ENCODE results near the gene TMIE.

TMIE gene

GRCh38 chr3:46701181-46701939 lies at the start of gene TMIE:
TSS of gene TMIE (plus strand) at chr3:46701392. CDS start at chr3:46701488, 96 bp downstream.
- no peak for DNase-seq (ENCODE audit: low spot score)

GRCh38 chr3:46655271-46655670 lies 45.9 kb upstream of the TMIE start:
- no peak for DNase-seq (ENCODE audit: low spot score)

DNA sequence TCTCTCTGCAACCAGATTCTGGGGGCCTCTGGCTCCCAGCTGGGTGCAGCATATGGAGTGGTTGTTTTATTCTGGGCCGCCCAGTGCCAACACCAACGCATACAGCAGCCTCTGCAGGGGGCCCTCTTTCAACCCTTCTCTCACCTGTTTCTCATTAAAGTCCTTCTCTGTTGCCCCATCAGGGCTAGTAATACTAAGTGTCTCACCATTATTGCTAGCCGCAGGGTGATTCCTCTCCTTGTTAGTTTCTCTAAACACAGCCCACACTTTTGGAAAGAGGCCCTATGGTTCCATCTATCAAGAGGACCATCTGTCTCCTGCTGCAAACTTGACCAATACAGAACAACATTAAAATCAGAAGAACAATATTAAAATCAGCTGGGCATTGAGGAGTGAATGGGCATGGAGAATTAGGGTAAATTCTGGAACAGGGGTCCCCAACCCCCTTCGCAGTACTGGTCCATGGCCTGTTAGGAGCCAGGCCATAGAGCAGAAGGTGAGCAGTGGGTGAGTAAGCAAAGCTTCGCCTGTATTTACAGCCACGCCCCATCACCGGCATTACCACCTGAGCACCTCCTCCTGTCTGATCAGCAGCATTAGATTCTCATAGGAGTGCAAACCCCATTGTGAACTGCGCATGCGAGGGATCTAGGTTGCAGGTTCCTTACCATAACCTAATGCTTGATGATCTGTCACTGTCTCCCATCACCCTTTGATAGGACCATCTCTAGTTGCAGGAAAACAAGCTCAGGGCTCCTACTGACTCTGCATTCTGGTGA lies 44.2 kb upstream of the TMIE start:
- no peak for DNase-seq (ENCODE audit: low spot score)

- DNase-seq (ENCODE audit: low spot score): peak; percentile 20
These were observed 41.9 kb upstream of the TMIE start for GRCh38 chr3:46659285-46659684.

DNA sequence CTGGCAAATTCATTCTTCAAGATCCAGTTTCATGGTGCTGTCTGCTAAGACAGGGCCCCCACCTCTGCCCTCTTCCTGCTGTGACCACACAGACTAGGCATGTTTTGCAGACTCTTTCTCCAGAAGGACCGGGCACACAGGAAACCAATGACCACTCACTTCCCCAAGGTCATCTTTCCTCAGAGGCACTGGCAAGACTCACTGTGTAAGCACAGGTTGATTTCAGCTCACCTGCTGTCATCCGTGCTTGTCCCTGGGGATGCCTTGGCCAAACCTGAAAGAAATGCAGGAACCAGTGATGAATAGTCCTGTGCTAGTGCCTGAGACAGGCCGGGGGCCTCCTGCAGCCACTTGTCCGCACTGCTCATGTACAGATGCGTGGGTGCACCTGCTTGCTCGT lies 41.2 kb upstream of the TMIE start:
- peak; percentile 42 for DNase-seq (ENCODE audit: low spot score)

DNA sequence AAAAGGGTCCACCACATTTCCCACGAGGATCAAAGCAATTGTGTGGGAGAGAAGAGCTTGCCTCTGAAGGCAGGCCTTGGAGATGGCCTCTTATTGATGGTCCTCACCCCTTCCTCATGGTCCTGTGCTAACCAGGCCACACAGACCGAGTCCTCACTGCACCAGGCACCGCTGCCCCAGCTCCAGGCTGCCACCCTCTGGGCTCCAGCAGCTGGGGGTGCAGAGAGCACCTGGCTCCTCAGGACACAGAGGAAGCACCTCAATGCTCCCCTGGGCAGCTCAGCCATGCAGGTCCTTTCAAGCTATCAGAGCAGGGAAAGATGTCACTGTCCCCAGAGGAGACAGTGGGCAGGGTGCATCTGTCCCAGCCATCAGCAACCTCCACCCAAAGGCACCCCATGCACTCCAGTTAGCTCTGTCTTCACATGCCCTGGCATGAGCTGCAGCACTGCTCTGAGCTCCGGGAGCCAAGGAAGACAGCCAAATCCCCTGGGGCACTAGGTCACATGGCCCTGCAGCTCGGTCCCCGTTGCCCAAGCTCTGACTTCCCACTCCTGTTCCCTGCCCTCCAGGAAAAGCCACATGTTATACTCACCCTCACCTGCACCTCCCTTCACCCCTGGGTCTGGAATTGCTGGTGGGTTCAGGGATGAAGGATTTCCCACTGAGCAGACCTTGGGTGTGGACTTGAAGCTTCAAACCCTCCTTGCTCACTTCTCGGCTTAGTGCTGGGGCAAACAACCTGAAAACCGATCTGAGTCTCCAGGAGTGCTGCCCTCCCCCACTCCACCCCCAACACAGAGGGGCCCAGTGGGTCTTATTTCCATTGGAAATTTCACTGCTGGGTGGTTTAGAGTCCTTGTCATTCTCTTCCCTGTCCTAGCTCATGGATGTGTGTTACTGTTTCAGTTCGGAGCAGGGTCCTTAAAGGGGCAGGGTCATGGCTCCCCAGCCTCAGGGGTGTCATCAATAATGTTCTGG lies 40.4 kb upstream of the TMIE start:
- DNase-seq (ENCODE audit: low spot score): no peak

DNA sequence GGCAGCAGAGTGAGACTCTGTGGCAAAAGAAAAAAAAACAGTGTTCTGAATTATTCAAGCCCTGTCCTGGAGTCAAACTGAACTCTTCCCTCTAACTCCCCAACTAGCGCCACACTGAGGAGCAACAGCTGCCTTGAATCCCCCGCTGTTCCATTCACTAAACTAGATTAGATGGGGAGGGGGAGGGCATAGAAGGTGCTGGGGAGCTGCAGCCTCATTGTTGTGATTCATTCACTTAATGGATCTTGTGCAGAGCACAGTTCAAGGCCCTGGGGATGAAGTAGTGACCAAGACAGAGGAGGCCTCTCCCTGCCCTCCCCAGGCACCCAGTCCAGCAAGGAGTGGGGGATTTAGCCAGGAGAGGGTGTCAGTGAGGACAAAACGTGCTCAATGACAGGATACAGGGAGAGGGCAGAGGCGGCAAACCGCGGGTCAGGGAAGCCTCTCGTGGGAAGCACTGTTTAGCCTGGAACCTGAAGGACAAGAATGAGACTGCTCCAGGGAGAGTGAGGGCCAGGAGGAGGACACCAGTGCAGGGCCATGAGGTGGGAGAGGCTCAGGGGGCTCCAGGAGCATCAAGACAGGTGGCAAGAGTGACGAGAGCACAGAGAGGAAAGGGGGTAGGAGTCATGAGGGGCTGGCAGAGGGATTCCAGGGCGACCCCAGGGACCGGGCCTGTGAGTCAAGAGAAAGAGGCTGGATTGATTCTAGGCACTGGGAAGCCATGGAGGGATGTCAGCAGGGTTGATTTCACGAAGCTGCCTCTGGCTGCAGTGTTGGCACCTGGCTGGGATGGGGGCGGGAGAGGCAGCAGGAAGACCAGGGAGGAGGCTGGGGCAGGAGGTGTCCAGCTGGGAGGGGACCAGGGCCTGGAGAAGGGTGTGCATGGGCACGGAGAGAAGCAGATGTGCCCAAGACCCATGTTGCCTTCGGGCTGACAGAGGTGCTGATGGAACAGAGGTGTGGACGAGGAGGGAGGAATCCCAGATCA lies 39.1 kb upstream of the TMIE start:
- no peak for DNase-seq (ENCODE audit: low spot score)

DNA sequence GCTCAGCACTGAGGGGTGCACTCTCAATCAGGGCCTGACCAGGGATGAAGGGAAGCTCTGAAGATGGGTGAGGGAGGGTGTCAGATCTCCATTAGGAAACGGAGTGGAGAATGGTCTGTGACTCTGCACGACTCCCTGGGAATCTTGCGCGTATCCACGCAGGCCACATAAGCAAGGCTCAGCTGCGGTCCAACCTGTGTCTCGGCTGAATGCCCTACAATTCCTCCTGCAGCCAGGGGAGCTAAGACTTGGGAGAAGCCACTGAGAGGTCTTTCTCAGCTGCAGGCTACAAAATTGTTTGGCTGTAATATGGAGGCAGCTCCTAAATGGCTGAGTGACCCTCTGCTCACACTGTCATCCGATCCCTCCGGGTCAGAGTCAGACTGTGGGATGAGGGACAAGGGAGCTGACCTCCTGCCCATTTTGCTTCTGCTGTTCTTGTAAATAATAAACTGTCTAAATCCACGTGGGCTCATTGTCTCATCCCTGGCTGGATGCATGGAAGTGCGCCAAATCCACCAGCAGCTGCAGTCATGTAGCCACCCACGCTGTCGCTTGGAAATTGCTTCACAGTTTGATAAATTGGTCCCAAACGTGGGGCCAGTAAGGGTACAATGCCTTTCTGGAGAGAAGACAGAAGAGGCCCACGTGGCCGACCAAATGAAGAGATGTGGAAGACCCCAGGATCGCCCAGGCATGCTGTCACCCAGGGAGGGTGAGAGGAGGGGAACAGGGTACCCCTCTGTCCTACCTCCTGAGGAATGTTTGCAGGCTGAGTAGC lies 38.2 kb upstream of the TMIE start:
- peak; percentile 34 for DNase-seq (ENCODE audit: low spot score)

- peak; percentile 30 for DNase-seq (ENCODE audit: low spot score)
These were observed 37.5 kb upstream of the TMIE start for GRCh38 chr3:46663591-46664135.

DNA sequence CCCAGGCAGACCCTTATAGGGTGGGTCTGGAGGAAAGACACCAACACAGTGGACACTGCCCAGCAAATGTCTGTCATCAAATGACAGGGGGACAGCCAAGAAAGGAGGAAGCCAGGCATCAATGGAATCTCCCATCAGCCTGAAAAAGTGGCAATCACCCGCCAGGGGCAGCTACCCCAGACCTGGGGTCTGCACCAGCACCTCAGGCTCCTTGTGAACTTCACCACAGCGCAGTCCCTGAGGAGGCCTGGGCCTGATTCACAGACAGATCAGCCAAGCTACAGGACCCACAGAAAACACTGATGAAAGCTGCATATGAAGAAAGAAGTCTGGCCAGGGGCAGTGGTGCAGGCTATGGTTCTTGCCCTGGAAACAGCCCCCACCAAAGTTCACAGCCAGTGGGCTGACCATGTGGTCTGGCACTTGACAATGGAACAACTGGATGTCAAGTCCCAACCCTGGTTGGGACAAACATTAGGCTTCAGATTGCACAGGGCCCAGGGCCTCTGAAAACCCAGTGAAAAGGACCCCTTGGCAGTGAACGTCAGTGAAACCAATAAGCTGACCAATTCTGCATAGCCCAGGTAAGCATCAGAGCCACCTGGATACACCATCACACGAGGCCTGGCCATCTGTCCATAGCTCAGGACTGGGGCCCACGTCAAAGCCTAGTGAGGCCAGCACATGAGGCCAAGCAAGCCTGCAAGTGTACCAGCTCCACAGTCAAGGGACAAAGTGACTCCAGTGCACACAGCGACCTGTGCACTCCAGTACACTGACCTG lies 36.8 kb upstream of the TMIE start:
- no peak for DNase-seq (ENCODE audit: low spot score)

GRCh38 chr3:46664971-46665762 lies 36.0 kb upstream of the TMIE start:
- no peak for DNase-seq (ENCODE audit: low spot score)

DNA sequence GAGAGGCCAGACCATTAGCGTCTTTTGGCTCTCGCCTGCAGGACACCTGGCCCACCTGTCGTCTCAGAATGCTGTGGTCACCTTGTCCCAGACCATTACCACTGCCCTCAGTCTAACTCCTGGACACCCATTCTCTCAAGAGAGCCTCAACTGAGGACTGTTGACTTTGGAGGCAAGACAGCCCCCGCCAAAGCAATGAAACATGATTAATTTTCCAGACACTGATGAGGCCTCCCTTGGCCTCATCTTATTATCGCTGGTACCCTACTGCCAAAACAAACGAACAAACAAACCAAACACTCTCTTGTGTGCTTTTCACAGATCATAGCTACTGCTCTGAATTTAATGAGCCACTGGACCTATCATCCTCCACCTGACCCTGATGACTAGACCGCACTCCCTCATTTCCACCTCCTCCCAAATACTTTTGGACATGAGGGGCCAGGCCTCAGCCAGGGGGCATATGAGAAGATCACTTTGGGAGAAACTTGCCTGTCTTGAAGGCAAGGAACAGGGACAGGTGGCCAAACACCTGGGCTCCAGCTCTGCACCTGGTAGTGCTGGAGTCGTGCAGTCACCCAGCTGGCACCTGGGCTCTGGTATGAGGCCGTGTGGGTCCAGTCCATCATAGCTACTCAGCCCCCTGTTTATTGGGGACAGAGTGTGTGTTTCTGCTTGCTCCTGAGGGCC lies 35.3 kb upstream of the TMIE start:
- DNase-seq (ENCODE audit: low spot score): no peak

DNA sequence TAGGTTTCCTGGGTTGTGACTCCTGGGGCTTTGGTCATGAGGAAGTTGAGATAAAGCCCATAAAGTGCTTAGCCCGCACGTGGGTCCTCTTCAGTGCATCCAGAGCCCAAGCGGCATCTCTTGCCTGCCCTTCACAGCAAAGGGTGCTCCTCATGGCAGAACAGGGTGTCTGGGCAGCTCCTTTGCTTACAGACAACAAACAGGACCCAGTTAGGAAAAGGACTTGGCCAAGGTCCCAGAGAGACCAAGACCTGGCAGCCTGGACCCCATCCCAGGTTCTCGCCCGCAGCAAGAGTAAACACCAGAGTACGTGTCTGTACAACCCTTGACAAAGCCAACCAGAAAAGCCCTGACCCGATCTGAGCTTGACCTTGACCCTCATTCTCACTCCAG lies 34.7 kb upstream of the TMIE start:
- DNase-seq (ENCODE audit: low spot score): no peak

DNA sequence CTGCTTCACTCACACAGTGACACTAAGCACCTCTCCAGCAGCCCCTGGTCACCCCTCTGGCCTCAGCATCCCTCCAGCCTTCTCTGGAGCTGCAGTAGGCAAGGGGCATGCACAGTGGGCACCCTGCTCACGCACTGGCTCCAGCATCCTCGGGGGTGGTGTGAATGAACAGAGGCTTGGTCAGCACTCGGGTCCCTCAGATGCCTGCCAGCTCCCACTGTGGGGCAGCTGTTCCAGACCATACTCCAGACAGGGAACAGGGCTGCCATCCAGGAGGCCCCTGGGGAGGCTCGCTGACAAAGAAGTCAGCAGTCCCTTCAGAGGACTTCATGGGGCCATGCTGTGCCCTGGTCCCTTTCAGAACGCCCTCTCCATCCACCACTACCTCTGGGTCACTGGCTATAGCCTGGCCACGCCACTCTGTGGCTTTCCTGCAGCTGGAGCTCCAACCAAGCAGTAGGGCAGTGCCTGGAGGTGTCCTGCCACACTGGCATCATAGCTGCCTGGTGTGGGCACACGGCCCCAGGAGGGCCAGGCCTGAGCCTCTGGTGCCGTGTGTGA lies 34.1 kb upstream of the TMIE start:
- DNase-seq (ENCODE audit: low spot score): no peak

- DNase-seq (ENCODE audit: low spot score): no peak
These were observed 33.5 kb upstream of the TMIE start for GRCh38 chr3:46667657-46668056.

- DNase-seq (ENCODE audit: low spot score): no peak
These were observed 33.1 kb upstream of the TMIE start for GRCh38 chr3:46668116-46668515.

DNA sequence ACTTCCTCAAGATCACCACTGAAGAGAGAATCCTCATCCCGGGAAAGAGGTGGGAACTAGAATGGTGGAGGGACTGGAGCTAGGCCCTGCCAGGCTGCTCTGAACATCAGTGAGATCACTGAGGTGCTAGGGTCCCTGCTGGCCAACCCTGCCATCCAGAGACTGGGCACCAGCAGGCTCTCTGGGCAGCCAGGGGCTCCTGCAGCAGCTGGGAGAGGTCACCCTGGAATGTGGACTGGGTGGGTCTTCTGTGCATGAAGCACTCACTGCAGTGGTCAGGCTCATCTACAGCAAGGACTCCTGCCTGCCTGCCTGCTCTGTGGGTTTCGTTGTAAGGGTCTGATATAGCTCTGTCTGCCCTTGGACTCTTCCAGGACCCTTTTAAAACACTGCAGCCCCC lies 32.6 kb upstream of the TMIE start:
- DNase-seq (ENCODE audit: low spot score): no peak
